ENCODE measurements around the gene FAM219B. TPM values are rescaled to one million over a fixed set of nuclear protein-coding genes. Genes with fewer than 3 reads are reported as not detected.

Gene FAM219B
- total RNA-seq, 5 donors from 2014 or later (not counting 1 experiment from before 2014, with no cell fraction given): 46.0 to 108 (median 96.6) TPM

- Mint-ChIP-seq H3K4me3 (peak overlapping the region; percentile 67 to 76 (median 71)), H3K9me3 (no peaks in the 10 kb centered on the region), H3K4me1 (peaks cover 46 to 60% (median 52%) of the 10 kb centered on the region in 3 donors), H3K36me3 (peaks cover 16% of the 10 kb centered on the region), H3K27me3 (no peaks in the 10 kb centered on the region), H3K27ac (peak overlapping the region; percentile 99 to 100)
- POLR2A ChIA-PET: interaction anchor here in 1 of 2 donors (0.6 kb wide), 1 partner anchor 36 kb away, joined by 3 read pairs; no protein-coding TSS in a partner anchor
- DNase-seq (peak in 28 of 35 experiments; percentile 5 to 72 (median 34)), ATAC-seq (replicated peaks in 1 of 4) (peak; percentile 72 to 76 (median 74))
- no peaks in the 10 kb centered on the region for H3K9me3 ChIP-seq
- H3K27ac ChIP-seq (ENCODE audit: low read length): peak overlapping the region; percentile 69
- WGBS (ENCODE audit: insufficient coverage): no CpG with 5 or more reads among the region's 3 CpGs
- CTCF ChIA-PET: interaction anchor here (0.6 to 1.8 kb wide), 13 partner anchors 8 to 949 kb away, joined by 3 to 11 read pairs (median 3); partner anchors contain the start of gene FAM219B (in 1 of the 2)
- H3K4me1 ChIP-seq (ENCODE audit: control insufficient read depth in 1 of 2, extremely low read depth in 1 of 2, insufficient read depth in 2 of 2, low read length in 2 of 2): peaks cover 14 to 52% of the 10 kb centered on the region in 2 experiments
- H3K36me3 ChIP-seq (ENCODE audit: control insufficient read depth in 2 of 2, extremely low read depth in 1 of 2, insufficient read depth in 1 of 2, low read length in 1 of 2): peaks cover 4 to 45% of the 10 kb centered on the region in 2 donors
- H3K4me3 ChIP-seq (ENCODE audit: control insufficient read depth in 1 of 2, extremely low read depth in 1 of 2, low read length in 1 of 2): no peak overlapping the region
- H3K27me3 ChIP-seq (replicated peaks in 1 of 2; ENCODE audit: control insufficient read depth in 2 of 2, extremely low read depth in 1 of 2, insufficient read depth in 2 of 2, low read length in 1 of 2): no peaks in the 10 kb centered on the region
Observed at GRCh38 chr15:74893627-74894026, 13.0 kb downstream of the FAM219B start.

DNA sequence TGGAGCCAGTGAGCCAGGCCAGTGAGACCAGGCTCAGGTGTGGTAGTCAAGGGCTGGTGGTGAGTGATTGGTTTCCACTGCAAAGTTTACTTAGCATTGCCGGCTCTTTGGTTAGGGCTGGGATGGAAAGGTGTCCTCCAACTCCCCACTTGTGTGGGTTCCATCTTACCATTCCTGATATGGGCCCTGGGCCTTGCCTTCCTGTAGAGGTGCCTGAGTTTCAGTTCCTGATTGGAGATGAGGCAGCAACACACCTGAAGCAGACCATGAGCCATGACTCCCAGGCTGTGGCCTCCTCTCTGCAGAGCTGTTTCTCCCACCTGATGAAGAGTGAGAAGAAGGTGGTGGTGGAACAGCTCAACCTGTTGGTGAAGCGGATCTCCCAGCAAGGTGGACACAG, 13.7 kb downstream of the FAM219B start:
- Mint-ChIP-seq H3K4me1 (peaks cover 46 to 60% (median 52%) of the 10 kb centered on the region in 3 donors), H3K9me3 (no peaks in the 10 kb centered on the region), H3K36me3 (peaks cover 16% of the 10 kb centered on the region), H3K27me3 (no peaks in the 10 kb centered on the region), H3K27ac (peak overlapping the region; percentile 99 to 100), H3K4me3 (peak overlapping the region in 2 of 3 donors; percentile 17 to 67)
- Histone ChIP-seq H3K4me1 (ENCODE audit: control insufficient read depth in 1 of 2, extremely low read depth in 1 of 2, insufficient read depth in 2 of 2, low read length in 2 of 2) (peaks cover 14 to 52% of the 10 kb centered on the region in 2 experiments), H3K4me3 (ENCODE audit: control insufficient read depth in 1 of 2, extremely low read depth in 1 of 2, low read length in 1 of 2) (no peak overlapping the region), H3K9me3 (no peaks in the 10 kb centered on the region), H3K27me3 (replicated peaks in 1 of 2; ENCODE audit: control insufficient read depth in 2 of 2, extremely low read depth in 1 of 2, insufficient read depth in 2 of 2, low read length in 1 of 2) (no peaks in the 10 kb centered on the region), H3K27ac (ENCODE audit: low read length) (peak overlapping the region; percentile 69), H3K36me3 (ENCODE audit: control insufficient read depth in 2 of 2, extremely low read depth in 1 of 2, insufficient read depth in 1 of 2, low read length in 1 of 2) (peaks cover 2 to 42% of the 10 kb centered on the region in 2 donors)
- ChIA-PET POLR2A (no interaction called here), CTCF (interaction anchor here in 1 of 2 donors (1.4 to 1.8 kb wide), 2 partner anchors 23 to 115 kb away, joined by 3 to 6 read pairs; no protein-coding TSS in a partner anchor)
- WGBS (ENCODE audit: insufficient coverage): 100% methylated on average over 1 of the region's 2 CpGs
- ATAC-seq (replicated peaks in 1 of 4) (no peak), DNase-seq (no peak)

DNA sequence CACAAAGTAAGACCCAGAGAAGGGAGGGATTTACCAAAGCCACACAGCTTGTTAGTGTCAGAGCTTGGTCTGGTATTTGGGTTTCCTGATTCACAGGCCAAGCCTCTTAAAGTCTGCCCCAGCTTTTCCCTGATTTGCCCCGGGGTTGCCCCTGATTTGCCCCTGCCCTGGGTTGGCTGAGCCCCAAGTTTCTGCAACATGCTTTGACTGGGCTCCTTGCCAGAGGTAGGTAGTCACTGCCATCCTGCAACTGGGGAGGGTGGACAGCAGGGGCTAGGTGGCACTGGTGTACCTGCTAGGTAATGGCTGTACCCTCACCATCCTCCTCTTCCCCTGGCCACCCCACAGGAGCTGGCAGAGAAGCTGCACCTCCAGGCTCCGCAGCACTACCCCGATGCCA, 14.3 kb downstream of the FAM219B start:
- ChIA-PET CTCF (interaction anchor here in 1 of 2 donors (0.7 to 1.8 kb wide), 3 partner anchors 9 to 228 kb away, joined by 3 to 9 read pairs (median 6); no protein-coding TSS in a partner anchor), POLR2A (no interaction called here)
- Mint-ChIP-seq H3K4me3 (peak overlapping the region in 1 of 3 donors; percentile 91), H3K36me3 (peaks cover 16% of the 10 kb centered on the region), H3K27me3 (no peaks in the 10 kb centered on the region), H3K9me3 (no peaks in the 10 kb centered on the region), H3K4me1 (peaks cover 46 to 60% (median 52%) of the 10 kb centered on the region in 3 donors), H3K27ac (peak overlapping the region; percentile 99 to 100)
- Histone ChIP-seq H3K4me3 (ENCODE audit: control insufficient read depth in 1 of 2, extremely low read depth in 1 of 2, low read length in 1 of 2) (no peak overlapping the region), H3K27me3 (replicated peaks in 1 of 2; ENCODE audit: control insufficient read depth in 2 of 2, extremely low read depth in 1 of 2, insufficient read depth in 2 of 2, low read length in 1 of 2) (no peaks in the 10 kb centered on the region), H3K27ac (ENCODE audit: low read length) (peak overlapping the region; percentile 69), H3K36me3 (ENCODE audit: control insufficient read depth in 2 of 2, extremely low read depth in 1 of 2, insufficient read depth in 1 of 2, low read length in 1 of 2) (peaks cover 2 to 37% of the 10 kb centered on the region in 2 donors), H3K4me1 (ENCODE audit: control insufficient read depth in 1 of 2, extremely low read depth in 1 of 2, insufficient read depth in 2 of 2, low read length in 2 of 2) (peaks cover 14 to 52% of the 10 kb centered on the region in 2 experiments), H3K9me3 (no peaks in the 10 kb centered on the region)
- WGBS (ENCODE audit: insufficient coverage): 17% methylated on average over 1 of the region's 3 CpGs
- ATAC-seq (replicated peaks in 1 of 4): no peak
- peak in 1 of 35 experiments; percentile 3 for DNase-seq

- DNase-seq: no peak
- peaks cover 46 to 60% (median 52%) of the 10 kb centered on the region in 3 donors for H3K4me1 Mint-ChIP-seq
- POLR2A ChIA-PET: interaction anchor here (0.5 to 0.6 kb wide), 3 partner anchors 10 to 85 kb away, joined by 4 to 7 read pairs (median 5); no protein-coding TSS in a partner anchor
- Histone ChIP-seq H3K4me1 (ENCODE audit: control insufficient read depth in 1 of 2, extremely low read depth in 1 of 2, insufficient read depth in 2 of 2, low read length in 2 of 2) (peaks cover 14 to 52% of the 10 kb centered on the region in 2 experiments), H3K9me3 (no peaks in the 10 kb centered on the region), H3K36me3 (ENCODE audit: control insufficient read depth in 2 of 2, extremely low read depth in 1 of 2, insufficient read depth in 1 of 2, low read length in 1 of 2) (peaks cover 2 to 30% of the 10 kb centered on the region in 2 donors), H3K27ac (ENCODE audit: low read length) (no peak overlapping the region), H3K4me3 (ENCODE audit: control insufficient read depth in 1 of 2, extremely low read depth in 1 of 2, low read length in 1 of 2) (no peak overlapping the region), H3K27me3 (replicated peaks in 1 of 2; ENCODE audit: control insufficient read depth in 2 of 2, extremely low read depth in 1 of 2, insufficient read depth in 2 of 2, low read length in 1 of 2) (no peaks in the 10 kb centered on the region)
- H3K27me3 Mint-ChIP-seq: no peaks in the 10 kb centered on the region
- H3K27ac Mint-ChIP-seq: peak overlapping the region; percentile 94 to 100
- H3K9me3 Mint-ChIP-seq: no peaks in the 10 kb centered on the region
- no peak for ATAC-seq (replicated peaks in 1 of 4)
- WGBS (ENCODE audit: insufficient coverage): 100% methylated on average over 2 of the region's 3 CpGs
- H3K4me3 Mint-ChIP-seq: peak overlapping the region; percentile 43 to 91 (median 61)
- peaks cover 16% of the 10 kb centered on the region for H3K36me3 Mint-ChIP-seq
- CTCF ChIA-PET: interaction anchor here (0.8 to 1.4 kb wide), 2 partner anchors 10 to 26 kb away, joined by 4 to 9 read pairs; no protein-coding TSS in a partner anchor
Observed at GRCh38 chr15:74891469-74891868, 15.2 kb downstream of the FAM219B start.

- POLR2A ChIA-PET: no interaction called here
- H3K27ac Mint-ChIP-seq: peak overlapping the region; percentile 89 to 94
- peaks cover 46 to 60% (median 51%) of the 10 kb centered on the region in 3 donors for H3K4me1 Mint-ChIP-seq
- CTCF ChIA-PET: interaction anchor here in 1 of 2 donors (0.8 kb wide), 1 partner anchor 25 kb away, joined by 4 read pairs; no protein-coding TSS in a partner anchor
- 17% methylated on average over 1 of the region's 1 CpG for WGBS (ENCODE audit: insufficient coverage)
- no peak for DNase-seq
- peaks cover 16% of the 10 kb centered on the region for H3K36me3 Mint-ChIP-seq
- Histone ChIP-seq H3K36me3 (ENCODE audit: control insufficient read depth in 2 of 2, extremely low read depth in 1 of 2, insufficient read depth in 1 of 2, low read length in 1 of 2) (peaks cover 0 to 21% of the 10 kb centered on the region in 2 donors), H3K27me3 (replicated peaks in 1 of 2; ENCODE audit: control insufficient read depth in 2 of 2, extremely low read depth in 1 of 2, insufficient read depth in 2 of 2, low read length in 1 of 2) (no peaks in the 10 kb centered on the region), H3K27ac (ENCODE audit: low read length) (peak overlapping the region; percentile 83), H3K4me1 (ENCODE audit: control insufficient read depth in 1 of 2, extremely low read depth in 1 of 2, insufficient read depth in 2 of 2, low read length in 2 of 2) (peaks cover 14 to 52% of the 10 kb centered on the region in 2 experiments), H3K4me3 (ENCODE audit: control insufficient read depth in 1 of 2, extremely low read depth in 1 of 2, low read length in 1 of 2) (peak overlapping the region; percentile 89 to 90), H3K9me3 (no peaks in the 10 kb centered on the region)
- H3K27me3 Mint-ChIP-seq: no peaks in the 10 kb centered on the region
- no peaks in the 10 kb centered on the region for H3K9me3 Mint-ChIP-seq
- H3K4me3 Mint-ChIP-seq: peak overlapping the region; percentile 90 to 91 (median 90)
- ATAC-seq (replicated peaks in 1 of 4): no peak
Observed at GRCh38 chr15:74890665-74890960, 16.0 kb downstream of the FAM219B start.

DNA sequence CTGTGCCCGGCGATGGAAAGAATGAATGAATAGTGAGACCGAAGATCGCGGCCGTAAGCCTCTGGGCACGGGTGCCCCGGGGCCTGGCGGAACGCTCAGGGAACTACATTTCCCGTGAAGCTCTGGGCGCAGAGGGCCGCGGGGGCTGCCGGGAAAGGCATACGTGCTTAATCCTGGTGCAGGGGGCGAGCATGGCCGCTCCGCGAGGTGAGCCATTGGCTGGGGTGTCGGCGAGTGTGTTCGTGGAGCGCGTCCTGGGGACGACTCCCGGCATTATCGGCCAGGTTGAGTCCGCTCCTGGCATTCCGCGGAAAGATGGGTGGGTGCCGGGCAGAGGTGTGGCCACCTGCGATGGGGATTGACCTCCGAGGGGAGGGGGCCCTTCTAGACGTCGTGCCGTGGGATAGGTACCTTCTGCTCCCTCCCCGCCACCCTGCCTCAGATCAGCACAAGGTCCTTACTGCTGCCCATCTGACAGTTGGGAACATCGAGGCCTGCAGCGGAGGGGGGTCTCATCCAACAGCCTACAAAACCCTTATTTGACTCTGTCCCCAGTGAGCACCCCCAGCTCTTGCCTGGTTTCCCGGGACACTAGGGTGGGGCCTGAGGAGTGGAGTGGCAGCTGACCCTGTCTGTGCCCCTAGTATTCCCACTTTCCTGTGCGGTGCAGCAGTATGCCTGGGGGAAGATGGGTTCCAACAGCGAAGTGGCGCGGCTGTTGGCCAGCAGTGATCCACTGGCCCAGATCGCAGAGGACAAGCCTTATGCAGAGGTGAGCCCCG, 16.6 kb downstream of the FAM219B start, which contains the start of gene MPI:
TSS of gene MPI (plus strand) at position 160 of the 782 bp plus-strand sequence. CDS start at position 192, 32 bp downstream.
- 6% methylated on average over 42 of the region's 47 CpGs for WGBS (ENCODE audit: insufficient coverage)
- peaks cover 14 to 52% of the 10 kb centered on the region in 2 experiments for H3K4me1 ChIP-seq (ENCODE audit: control insufficient read depth in 1 of 2, extremely low read depth in 1 of 2, insufficient read depth in 2 of 2, low read length in 2 of 2)
- CTCF ChIA-PET: interaction anchor here (0.5 to 2.4 kb wide), 3 partner anchors 11 to 25 kb away, joined by 4 to 14 read pairs (median 5); no protein-coding TSS in a partner anchor

More for the DNA sequence above, 16.6 kb downstream of the FAM219B start, which contains the start of gene MPI:
- Histone ChIP-seq H3K27me3 (replicated peaks in 1 of 2; ENCODE audit: control insufficient read depth in 2 of 2, extremely low read depth in 1 of 2, insufficient read depth in 2 of 2, low read length in 1 of 2) (no peaks in the 10 kb centered on the region), H3K36me3 (ENCODE audit: control insufficient read depth in 2 of 2, extremely low read depth in 1 of 2, insufficient read depth in 1 of 2, low read length in 1 of 2) (peaks cover 0 to 20% of the 10 kb centered on the region in 2 donors), H3K9me3 (no peaks in the 10 kb centered on the region), H3K4me3 (ENCODE audit: control insufficient read depth in 1 of 2, extremely low read depth in 1 of 2, low read length in 1 of 2) (peak within 1 kb of the TSS; percentile 89 to 90), H3K27ac (ENCODE audit: low read length) (peak within 1 kb of the TSS; percentile 83)
- no peaks in the 10 kb centered on the region for H3K9me3 Mint-ChIP-seq
- DNase-seq (peak; percentile 62 to 88 (median 78)), ATAC-seq (replicated peaks in 1 of 4) (peak; percentile 89 to 95 (median 90))
- peaks cover 16% of the 10 kb centered on the region for H3K36me3 Mint-ChIP-seq
- H3K27ac Mint-ChIP-seq: peak within 1 kb of the TSS; percentile 89 to 94
- peak within 1 kb of the TSS; percentile 90 to 91 (median 90) for H3K4me3 Mint-ChIP-seq
- H3K4me1 Mint-ChIP-seq: peaks cover 46 to 56% (median 48%) of the 10 kb centered on the region in 3 donors
- POLR2A ChIA-PET: interaction anchor here in 1 of 2 donors (1.0 kb wide), 1 partner anchor 15 kb away, joined by 3 read pairs; no protein-coding TSS in a partner anchor
- no peaks in the 10 kb centered on the region for H3K27me3 Mint-ChIP-seq

Measured in T-cell (primary cell).